HUES6 (cell line): ENCODE measurements around the gene POLD1.

Experiments used
- H3K27ac ChIP-seq: 2 replicates; pipeline ENCODE4 v1.7.0; 2013; ENCODE audit warnings: low read depth, mild to moderate bottlenecking, low read length, inconsistent platforms
- H3K27me3 ChIP-seq: 2 replicates; pipeline ENCODE4 v1.6.1; 2013; ENCODE audit warnings: low read length; ENCODE audit not compliant: control insufficient read depth, insufficient read depth
- H3K36me3 ChIP-seq: 2 replicates; pipeline ENCODE4 v1.6.1; 2013; ENCODE audit warnings: low read length; ENCODE audit not compliant: control insufficient read depth, insufficient read depth
- H3K4me1 ChIP-seq: 2 replicates; pipeline ENCODE4 v1.6.1; 2013; ENCODE audit warnings: low read length; ENCODE audit not compliant: control insufficient read depth, insufficient read depth
- H3K4me3 ChIP-seq: 2 replicates; pipeline ENCODE4 v1.5.1; 2013; ENCODE audit warnings: low read depth, low read length
- H3K9ac ChIP-seq: one replicate; pipeline ENCODE4 v1.6.1; 2013; ENCODE audit warnings: mild to moderate bottlenecking, low read length
- H3K9me3 ChIP-seq: 2 replicates; pipeline ENCODE4 v1.6.1; 2013; ENCODE audit warnings: low read depth, low read length; ENCODE audit not compliant: control insufficient read depth, insufficient read depth

POLD1 gene

GRCh38 chr19:50413531-50413930 is 29.4 kb downstream of the POLD1 start:
- no peaks in the 10 kb centered on the region for H3K9me3 ChIP-seq
- H3K4me1 ChIP-seq: peaks cover 13% of the 10 kb centered on the region
- 0 out of 2 replicates have a peak, but pooled peaks cover 3% of the 10 kb centered on the region for H3K27me3 ChIP-seq
- H3K9ac ChIP-seq: no peak overlapping the region
- no peak overlapping the region for H3K4me3 ChIP-seq
- no peak overlapping the region for H3K27ac ChIP-seq
- peaks cover 51% of the 10 kb centered on the region for H3K36me3 ChIP-seq

DNA sequence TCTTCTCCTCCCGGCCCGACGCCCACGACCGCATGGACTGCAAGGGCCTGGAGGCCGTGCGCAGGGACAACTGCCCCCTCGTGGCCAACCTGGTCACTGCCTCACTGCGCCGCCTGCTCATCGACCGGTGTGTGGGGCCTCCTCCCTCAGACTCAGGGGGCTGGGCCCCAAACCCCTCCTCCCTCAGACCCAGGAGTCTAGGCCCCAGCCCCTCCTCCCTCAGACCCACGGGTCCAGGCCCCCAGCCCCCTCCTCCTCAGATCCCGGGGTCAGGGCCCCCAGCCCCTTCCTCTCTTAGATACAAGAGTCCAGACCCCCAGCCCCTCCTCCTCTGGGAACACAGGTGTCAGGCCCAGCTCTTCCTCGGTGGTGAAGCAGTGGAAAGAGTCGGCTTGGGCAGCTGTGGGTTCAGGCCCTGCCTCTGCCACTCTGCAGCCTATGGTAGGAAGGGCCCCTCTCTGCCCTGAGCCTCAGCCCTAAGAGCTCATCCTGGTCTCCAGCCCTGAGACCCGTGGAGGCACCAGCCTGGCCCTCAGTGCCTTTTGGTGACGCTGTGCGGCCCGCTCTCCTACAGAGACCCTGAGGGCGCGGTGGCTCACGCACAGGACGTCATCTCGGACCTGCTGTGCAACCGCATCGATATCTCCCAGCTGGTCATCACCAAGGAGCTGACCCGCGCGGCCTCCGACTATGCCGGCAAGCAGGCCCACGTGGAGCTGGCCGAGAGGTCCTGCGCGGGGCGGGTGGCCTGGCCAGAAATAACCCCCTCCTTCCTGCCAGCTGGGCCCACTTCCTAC is 30.9 kb downstream of the POLD1 start:
- Histone ChIP-seq H3K27me3 (peaks cover 18% of the 10 kb centered on the region; the same call in 1 of the 2 replicates), H3K27ac (no peak overlapping the region), H3K9me3 (no peaks in the 10 kb centered on the region), H3K36me3 (peaks cover 36% of the 10 kb centered on the region), H3K9ac (no peak overlapping the region), H3K4me3 (no peak overlapping the region), H3K4me1 (peaks cover 24% of the 10 kb centered on the region)

DNA sequence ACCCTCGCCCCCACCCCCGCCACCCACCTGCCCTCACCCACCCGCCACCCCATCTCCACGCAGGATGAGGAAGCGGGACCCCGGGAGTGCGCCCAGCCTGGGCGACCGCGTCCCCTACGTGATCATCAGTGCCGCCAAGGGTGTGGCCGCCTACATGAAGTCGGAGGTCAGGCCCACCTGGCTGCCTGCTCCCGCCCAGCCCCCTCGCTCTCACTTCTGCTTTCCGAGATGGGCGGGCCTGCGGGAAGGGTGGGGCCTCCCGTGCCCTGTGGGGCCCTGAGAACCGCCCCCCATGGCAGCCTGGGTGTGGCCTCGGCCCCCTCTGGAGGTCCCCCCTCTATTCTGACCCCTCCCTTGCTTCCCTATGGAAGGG is 31.5 kb downstream of the POLD1 start:
- Histone ChIP-seq H3K27ac (no peak overlapping the region), H3K9ac (no peak overlapping the region), H3K4me3 (no peak overlapping the region), H3K9me3 (no peaks in the 10 kb centered on the region), H3K4me1 (peaks cover 28% of the 10 kb centered on the region), H3K36me3 (peaks cover 30% of the 10 kb centered on the region), H3K27me3 (peaks cover 22% of the 10 kb centered on the region; the same call in 1 of the 2 replicates)

- Histone ChIP-seq H3K9me3 (no peaks in the 10 kb centered on the region), H3K4me1 (peaks cover 28% of the 10 kb centered on the region), H3K36me3 (peaks cover 23% of the 10 kb centered on the region), H3K4me3 (no peak overlapping the region), H3K27me3 (peaks cover 22% of the 10 kb centered on the region; the same call in 1 of the 2 replicates), H3K9ac (no peak overlapping the region), H3K27ac (no peak overlapping the region)
Measured at GRCh38 chr19:50416034-50416977, 32.2 kb downstream of the POLD1 start.

GRCh38 chr19:50417111-50418081 is 33.2 kb downstream of the POLD1 start:
- Histone ChIP-seq H3K4me3 (no peak overlapping the region), H3K27me3 (peaks cover 22% of the 10 kb centered on the region; the same call in 1 of the 2 replicates), H3K36me3 (peaks cover 17% of the 10 kb centered on the region), H3K27ac (no peak overlapping the region), H3K9ac (no peak overlapping the region), H3K9me3 (no peaks in the 10 kb centered on the region), H3K4me1 (peaks cover 28% of the 10 kb centered on the region)

DNA sequence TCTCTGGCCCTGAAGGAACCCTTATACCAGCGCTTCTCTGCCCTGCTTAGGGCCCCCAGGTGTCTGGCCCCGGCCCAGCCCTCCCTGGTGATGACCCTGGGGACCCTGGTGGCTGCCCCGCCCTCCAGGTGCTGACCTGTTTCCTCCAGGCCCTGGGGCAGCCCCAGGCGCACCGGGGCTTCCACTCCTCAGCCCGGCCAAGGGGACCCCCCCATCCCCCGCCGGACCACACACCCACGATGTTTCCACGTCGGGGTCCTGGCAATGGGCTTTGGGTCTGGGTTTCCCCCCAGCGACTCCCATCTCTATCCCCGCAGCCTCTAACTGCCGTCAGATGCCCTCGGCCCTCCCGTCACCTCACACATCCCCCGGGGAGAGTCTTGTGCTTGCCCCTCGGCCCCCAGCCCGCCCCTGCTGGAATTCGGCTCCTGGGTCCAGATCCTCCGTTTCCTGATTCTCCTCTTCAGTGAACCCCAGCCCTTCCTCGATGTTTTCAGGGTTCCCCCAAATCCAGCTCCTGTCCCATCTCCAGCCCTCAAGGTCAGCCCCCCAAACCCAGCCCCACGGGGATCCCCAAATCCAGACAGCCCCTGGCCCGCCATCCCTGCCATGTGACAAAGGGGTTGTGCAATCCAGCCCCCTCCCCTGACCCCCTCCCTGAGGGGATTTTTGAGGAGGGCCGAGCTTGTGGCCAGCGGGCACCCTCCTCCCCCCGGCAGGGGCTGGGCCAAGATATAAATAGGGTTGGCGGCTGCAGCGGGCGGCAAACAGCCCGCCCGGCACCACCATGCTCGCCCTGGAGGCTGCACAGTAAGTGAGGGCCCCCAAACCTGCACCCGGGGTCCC is 34.3 kb downstream of the POLD1 start, which contains the start of gene SPIB:
Gene SPIB (plus strand): TSS at position 763 of the 846 bp plus-strand sequence. CDS start 25 bp downstream, at position 788.
- H3K4me3 ChIP-seq: peak within 1 kb of the TSS; percentile 62
- H3K9me3 ChIP-seq: no peaks in the 10 kb centered on the region
- H3K36me3 ChIP-seq: peaks cover 7% of the 10 kb centered on the region
- H3K27me3 ChIP-seq: peaks cover 22% of the 10 kb centered on the region; the same call in 1 of the 2 replicates
- H3K4me1 ChIP-seq: peaks cover 28% of the 10 kb centered on the region
- no peak within 1 kb of the TSS for H3K27ac ChIP-seq
- peak within 1 kb of the TSS; percentile 23 for H3K9ac ChIP-seq

DNA sequence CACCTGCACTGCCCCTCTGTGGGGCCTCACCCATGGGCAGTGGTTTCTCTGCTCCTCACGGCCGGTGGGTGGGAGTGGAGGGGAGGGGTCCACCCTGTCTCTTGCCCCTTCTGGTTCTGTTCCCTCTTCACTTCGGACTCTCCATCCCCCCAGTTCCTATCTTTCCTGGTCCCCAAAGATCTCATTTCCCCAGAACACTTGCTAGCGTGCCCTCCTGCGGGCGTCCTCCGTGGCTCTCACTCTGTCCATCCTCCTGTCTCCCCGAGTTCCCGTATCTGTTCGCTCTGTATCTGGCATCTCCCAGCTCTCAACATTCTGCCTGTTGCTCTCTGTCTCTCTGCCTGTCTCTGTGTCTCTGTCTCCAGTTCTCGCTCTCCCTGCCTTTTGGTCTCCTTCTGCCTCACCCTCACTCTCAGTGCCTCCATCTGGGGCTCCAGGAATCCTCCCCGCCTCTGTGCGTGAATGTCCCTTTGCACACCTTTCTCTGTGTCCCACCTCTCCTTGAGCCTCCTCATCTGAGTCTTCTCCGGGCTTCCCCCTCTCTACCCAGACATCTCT is 35.0 kb downstream of the POLD1 start:
- H3K9ac ChIP-seq: peak overlapping the region; percentile 23
- no peak overlapping the region for H3K27ac ChIP-seq
- no peaks in the 10 kb centered on the region for H3K9me3 ChIP-seq
- H3K27me3 ChIP-seq: peaks cover 22% of the 10 kb centered on the region; the same call in 1 of the 2 replicates
- peak overlapping the region; percentile 62 for H3K4me3 ChIP-seq
- H3K4me1 ChIP-seq: peaks cover 28% of the 10 kb centered on the region
- H3K36me3 ChIP-seq: 0 out of 2 replicates have a peak, but pooled peaks cover under 1% of the 10 kb centered on the region

- Histone ChIP-seq H3K9me3 (no peaks in the 10 kb centered on the region), H3K9ac (no peak overlapping the region), H3K36me3 (no peaks in the 10 kb centered on the region), H3K27me3 (peaks cover 22% of the 10 kb centered on the region; the same call in 1 of the 2 replicates), H3K4me1 (peaks cover 28% of the 10 kb centered on the region), H3K27ac (no peak overlapping the region), H3K4me3 (peak overlapping the region; percentile 62)
Measured at GRCh38 chr19:50419580-50420035, 35.5 kb downstream of the POLD1 start.

DNA sequence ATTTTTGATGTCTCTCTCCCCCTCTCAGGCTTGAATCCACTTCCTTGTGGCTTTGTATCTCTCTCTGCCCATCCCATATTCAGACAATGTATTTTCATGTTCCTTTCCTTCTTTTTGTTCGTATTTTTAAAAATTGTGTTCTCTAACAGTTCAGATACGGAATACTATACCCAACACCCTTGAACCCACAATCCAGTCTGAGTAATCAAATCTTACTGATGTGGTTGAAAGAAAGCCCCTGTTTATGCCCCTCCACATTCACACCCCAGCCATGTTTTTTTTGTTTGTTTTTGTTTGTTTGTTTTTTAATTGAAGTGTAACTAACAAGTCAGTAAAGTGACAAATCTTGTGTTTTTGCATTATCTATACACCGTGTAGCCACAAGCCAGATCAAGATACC is 36.0 kb downstream of the POLD1 start:
- Histone ChIP-seq H3K27ac (no peak overlapping the region), H3K9ac (no peak overlapping the region), H3K4me1 (peaks cover 27% of the 10 kb centered on the region)

More for the DNA sequence above, 36.0 kb downstream of the POLD1 start:
- H3K36me3 ChIP-seq: no peaks in the 10 kb centered on the region
- H3K27me3 ChIP-seq: peaks cover 22% of the 10 kb centered on the region; the same call in 1 of the 2 replicates
- peak overlapping the region; percentile 62 for H3K4me3 ChIP-seq
- H3K9me3 ChIP-seq: no peaks in the 10 kb centered on the region
